Measurements from ENCODE around the gene RPS18. TPM values are rescaled to one million over a fixed set of nuclear protein-coding genes. Genes with fewer than 3 reads are reported as not detected.
A peak's percentile ranks its signal among the peaks of the same experiment; 100 is the strongest.

RPS18 gene
- total and polyA plus RNA-seq, 2 of the 13 experiments (the other 11 are each of a cell fraction or from before 2014, with no cell fraction given) = 3,896 to 5,806 TPM

- TF ChIP-seq SIN3A (IDR thresholded peaks at IDR 0.05; ENCODE audit: borderline replicate concordance, low read depth, low read length) (peak; percentile 49; the same call in 1 of the 2 replicates), RFX3 (CRISPR knock-in tag; IDR thresholded peaks at IDR 0.05) (peak; percentile 67), NFKBIZ (CRISPR knock-in tag; IDR thresholded peaks at IDR 0.05) (no peak), IRF9 (CRISPR knock-in tag; IDR thresholded peaks at IDR 0.05; ENCODE audit: borderline replicate concordance) (no peak), EZH2 (conservative IDR thresholded peaks at IDR 0.05; ENCODE audit: low read depth, low read length) (no peak), TEAD2 (CRISPR knock-in tag; IDR thresholded peaks at IDR 0.05) (no peak), FOXK1 (CRISPR knock-in tag; IDR thresholded peaks at IDR 0.05; ENCODE audit: borderline replicate concordance, low read depth) (0 out of 2 replicates have a peak, but pooled peaks have one; percentile 17), ATF2 (CRISPR knock-in tag; IDR thresholded peaks at IDR 0.05) (no peak), ZNF432 (CRISPR knock-in tag; IDR thresholded peaks at IDR 0.05; ENCODE audit: borderline replicate concordance) (no peak), HNRNPLL (IDR thresholded peaks at IDR 0.05; ENCODE audit: low read depth, low read length, poor library complexity, severe bottlenecking) (no peak), NONO (IDR thresholded peaks at IDR 0.05) (no peak), NONO (CRISPR knock-in tag; conservative IDR thresholded peaks at IDR 0.05) (0 out of 2 replicates have a peak, but pooled peaks have one; percentile 1), RARA (CRISPR knock-in tag; IDR thresholded peaks at IDR 0.05) (peak; percentile 40; the same call in 1 of the 2 replicates), ZNF614 (CRISPR knock-in tag; IDR thresholded peaks at IDR 0.05; ENCODE audit: borderline replicate concordance) (no peak), ZNF20 (CRISPR knock-in tag; IDR thresholded peaks at IDR 0.05) (no peak), ZNF577 (CRISPR knock-in tag; IDR thresholded peaks at IDR 0.05; ENCODE audit: borderline replicate concordance, low read depth) (no peak), ZNF335 (CRISPR knock-in tag; IDR thresholded peaks at IDR 0.05) (peak; percentile 8; the same call in 1 of the 2 replicates), POLR2AphosphoS5 (IDR thresholded peaks at IDR 0.05; ENCODE audit: low read depth, low read length) (peak; percentile 29; the same call in 1 of the 2 replicates), ZNF691 (CRISPR knock-in tag; IDR thresholded peaks at IDR 0.05; ENCODE audit: borderline replicate concordance, low read depth) (peak; percentile 44; the same call in 1 of the 2 replicates), THAP8 (CRISPR knock-in tag; IDR thresholded peaks at IDR 0.05; ENCODE audit: borderline replicate concordance) (no peak), NR2C2 (CRISPR knock-in tag; IDR thresholded peaks at IDR 0.05; ENCODE audit: borderline replicate concordance) (peak; percentile 95), ZBTB7A (CRISPR knock-in tag; IDR thresholded peaks at IDR 0.05) (peak; percentile 44; the same call in 1 of the 2 replicates), ZHX1 (CRISPR knock-in tag; IDR thresholded peaks at IDR 0.05; ENCODE audit: low read depth) (no peak), KMT2B (CRISPR knock-in tag; IDR thresholded peaks at IDR 0.05) (no peak)
Measured at GRCh38 chr6:33314515-33314942, 42.7 kb downstream of the RPS18 start (continued).

Measured in HepG2 (cell line).